Bone marrow (tissue), 2 donors: ENCODE results near the gene TACC2.
"Not testable (repeated sequence)": the region's sequence is repeated elsewhere in the genome, so short reads cannot be mapped to it uniquely, and the experiment has no call there.

Experiments
- DNase-seq, 2 donors: peaks; one replicate each; lab custom pipeline; 2025; lab: John Stamatoyannopoulos, UW

TACC2 gene

DNA sequence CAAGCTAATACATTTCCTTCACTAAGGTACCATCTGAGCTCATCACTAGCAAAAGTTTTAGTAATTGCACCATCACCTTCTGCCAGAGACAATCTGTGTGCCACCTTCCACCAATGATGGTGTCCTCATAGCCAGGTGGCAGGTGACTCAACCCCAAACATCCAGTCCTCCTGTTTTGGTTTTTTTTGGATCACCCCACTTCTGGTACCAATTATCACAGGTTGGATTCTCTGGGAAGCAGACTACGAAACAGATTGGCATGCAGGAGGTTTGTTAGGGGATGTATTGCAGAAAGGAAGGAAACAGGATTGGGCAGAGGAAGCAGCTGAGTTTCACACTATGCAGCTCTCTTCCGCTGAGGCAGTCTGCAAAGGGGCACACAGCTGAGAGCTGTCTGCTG lies 4.5 kb upstream of the TACC2 start:
- DNase-seq = no peak

DNA sequence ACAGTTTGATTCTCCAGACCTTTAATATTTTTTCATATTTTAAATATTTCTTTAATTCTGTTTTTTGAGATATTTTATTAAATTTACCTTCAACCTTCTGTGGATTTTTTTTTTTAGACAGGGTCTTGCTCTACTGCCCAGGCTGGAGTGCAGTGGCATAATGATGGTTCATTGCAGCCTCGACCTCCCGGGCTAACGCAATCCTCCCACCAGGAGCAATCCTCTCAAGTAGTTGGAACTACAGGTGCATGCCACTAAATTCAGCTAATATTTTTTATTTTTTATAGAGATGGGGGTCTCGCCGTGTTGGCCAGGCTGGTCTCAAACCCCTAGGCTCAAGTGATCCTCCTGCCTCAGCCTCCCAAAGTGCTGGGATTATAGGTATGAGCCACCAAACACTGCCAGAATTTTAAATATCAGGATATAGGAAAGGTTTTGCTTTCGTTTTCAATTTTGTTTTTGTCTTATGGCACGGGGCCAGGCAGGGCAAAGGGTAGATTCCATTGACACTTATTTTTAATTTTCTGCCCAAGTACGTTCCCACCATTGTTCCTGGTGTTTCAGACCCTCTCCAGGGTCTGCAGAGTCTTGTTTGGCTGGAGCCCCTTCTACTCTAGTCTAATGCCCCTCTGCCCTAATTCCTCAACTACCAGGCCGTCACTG lies 1.2 kb downstream of the TACC2 start:
- no peak for DNase-seq

DNA sequence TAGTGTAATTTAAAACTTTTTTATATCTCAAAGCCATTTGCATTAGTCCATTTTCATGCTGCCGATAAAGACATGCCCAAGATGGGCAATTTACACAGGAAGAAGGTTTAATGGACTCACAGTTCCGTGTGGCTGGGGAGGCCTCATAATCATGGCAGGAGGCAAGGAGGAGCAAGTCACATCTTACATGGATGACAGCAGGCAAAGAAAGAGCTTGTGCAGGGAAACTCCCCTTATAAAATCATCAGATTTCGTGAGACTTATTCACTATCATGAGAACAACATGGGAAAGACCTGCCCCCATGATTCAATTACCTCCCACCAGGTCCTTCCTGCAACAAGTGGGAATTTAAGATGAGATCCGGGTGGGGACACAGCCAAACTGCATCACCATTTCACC lies 2.8 kb downstream of the TACC2 start:
- not testable (repeated sequence) for DNase-seq

DNA sequence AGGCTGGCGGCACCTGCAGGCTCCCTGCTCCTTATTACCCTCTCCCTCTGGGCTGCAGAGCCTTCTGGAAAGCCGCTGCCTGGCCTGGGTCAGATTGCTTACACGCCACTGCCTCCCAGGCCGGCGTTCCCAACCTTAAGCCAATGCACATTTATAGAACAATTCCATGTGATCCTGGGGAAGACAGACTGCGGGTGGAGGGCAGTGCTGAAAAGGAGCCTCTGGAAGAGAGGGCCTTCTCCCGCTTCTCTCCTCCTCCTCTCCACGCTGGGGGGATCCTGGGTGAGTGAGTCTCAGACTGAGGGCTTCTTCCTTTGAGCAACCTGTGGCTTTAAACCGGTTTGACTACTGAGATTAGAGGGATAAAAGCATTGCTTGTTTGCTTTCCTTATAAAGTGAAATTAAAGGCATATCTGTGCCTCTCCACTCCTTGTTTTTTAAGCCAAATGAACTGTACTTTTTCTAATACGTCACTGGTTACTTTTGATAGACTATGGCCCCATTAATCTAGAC lies 5.5 kb downstream of the TACC2 start:
- DNase-seq = no peak

DNA sequence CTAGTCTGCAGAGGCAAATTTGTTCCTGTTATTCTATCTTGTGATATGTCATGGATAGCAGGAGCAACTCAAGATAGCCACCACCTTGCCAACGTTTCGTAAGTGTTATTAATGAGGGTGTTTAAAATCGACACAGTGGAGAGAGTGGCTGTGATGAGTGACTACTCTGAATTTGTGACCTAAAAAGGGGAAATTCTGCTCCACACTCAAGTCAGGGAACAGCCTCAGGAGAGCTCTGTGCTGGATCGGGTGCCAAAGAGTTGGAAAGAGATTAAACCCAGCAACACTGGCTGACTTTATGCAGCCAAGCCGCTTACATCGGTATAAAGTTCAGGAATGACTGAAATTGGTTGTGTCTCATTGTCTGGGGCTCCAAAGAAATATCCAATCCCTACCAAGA lies 9.5 kb downstream of the TACC2 start:
- no peak for DNase-seq

DNA sequence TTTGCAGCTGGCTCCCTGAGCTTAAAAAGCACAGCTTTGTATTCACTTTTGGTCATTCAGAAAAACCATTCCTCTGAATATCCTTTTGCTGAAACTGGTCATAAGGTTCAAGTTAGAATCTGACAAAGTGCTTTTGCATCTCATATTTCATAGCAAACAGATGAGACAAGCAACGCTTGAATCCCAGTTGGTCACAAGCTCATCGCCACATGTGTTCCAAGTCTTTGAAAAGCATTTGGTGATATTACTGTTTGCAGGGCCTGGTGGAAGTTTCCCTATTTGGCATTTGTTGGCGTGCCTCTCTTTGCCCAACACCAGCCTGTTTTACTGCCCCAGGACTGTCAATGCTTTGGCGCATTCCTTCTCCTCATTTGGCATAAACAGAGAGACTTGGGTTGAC lies 10.3 kb downstream of the TACC2 start:
- no peak for DNase-seq

DNA sequence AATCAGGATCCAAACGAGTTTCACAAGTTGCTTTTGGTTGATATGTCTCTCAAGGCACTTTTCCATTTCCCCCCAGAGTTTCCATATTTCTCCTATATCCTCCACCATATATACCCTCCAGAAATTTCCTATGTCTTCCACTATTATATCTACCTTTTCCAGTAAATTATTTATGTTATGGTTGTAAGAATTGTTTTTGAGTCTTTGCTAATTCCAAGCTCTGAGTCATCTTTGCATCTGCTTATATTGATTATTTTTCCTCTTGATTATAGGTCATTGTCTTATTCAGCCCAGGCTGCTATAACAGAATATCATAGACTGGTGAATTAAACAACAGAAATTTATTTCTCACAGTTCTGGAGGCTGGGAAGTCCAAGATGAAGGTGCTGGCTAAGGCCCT lies 12.7 kb downstream of the TACC2 start:
- no peak for DNase-seq

DNA sequence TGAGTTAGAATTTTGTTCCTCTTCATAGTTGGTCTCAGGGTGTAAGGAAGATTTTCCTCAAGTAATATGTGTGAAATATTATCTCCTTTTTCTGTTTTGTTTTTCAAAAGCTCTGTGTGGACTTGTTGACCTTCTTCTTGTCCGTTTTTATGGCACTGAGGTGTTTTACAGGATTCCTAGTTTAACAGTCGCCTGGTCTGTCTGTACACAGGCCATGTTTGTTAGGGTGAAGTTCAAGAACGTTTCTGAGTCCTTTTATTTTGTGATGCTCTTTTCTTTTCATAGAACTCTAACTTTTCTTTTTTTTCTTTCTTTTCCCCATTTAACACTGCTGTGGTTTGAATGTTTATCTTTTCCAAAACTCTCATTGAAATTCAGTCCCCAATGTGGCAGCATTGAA lies 18.5 kb downstream of the TACC2 start:
- no peak for DNase-seq

DNA sequence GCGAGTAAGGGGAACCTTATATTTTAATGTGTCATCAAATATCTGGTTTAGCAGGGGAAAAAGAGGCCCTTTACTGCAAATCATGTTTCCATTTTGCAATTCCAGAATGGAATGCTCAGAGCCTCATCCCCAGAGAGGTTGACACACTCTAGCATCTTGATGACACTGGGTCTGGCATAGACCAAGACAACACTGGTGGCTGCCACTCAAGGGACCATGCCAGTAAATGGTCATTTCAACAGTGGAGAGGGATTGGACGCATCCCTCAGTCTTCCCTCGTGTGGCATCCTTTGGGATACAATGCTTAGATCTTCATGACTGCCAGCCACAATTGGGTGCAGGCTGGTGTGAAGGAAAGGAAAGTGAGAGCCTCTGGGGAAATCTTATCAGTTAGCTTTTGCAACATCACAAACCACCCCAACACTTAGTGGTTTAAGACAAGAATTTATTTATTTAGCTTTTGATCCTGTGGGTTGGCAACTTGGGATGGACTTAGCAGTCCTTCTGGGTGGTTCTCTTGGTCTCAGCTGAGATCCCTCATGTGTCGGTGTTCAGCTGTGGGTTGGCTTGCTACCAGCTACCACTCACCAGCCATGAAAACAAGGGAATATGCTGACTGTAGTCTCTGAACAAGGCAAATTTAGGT lies 21.6 kb downstream of the TACC2 start:
- no peak for DNase-seq

DNA sequence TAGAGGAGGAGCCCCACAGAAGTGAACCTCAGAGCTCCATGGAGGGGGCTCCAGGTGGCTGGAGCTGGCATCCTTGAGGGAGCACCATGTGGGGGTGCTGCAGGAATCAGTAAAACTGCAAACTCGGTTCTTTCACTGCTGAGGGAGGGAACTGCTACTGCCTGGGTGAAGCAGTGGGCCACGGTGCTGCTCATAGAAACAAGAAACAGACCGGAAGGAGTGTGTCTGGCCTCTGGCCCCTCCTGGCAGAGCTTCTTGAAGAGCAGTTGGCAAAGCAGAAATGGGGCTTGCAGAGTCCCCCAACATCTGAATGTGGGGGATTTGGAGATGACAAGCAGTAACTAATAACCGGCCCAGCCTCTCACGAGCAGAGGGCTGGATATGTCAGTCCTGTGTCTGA lies 23.8 kb downstream of the TACC2 start:
- DNase-seq = no peak

DNA sequence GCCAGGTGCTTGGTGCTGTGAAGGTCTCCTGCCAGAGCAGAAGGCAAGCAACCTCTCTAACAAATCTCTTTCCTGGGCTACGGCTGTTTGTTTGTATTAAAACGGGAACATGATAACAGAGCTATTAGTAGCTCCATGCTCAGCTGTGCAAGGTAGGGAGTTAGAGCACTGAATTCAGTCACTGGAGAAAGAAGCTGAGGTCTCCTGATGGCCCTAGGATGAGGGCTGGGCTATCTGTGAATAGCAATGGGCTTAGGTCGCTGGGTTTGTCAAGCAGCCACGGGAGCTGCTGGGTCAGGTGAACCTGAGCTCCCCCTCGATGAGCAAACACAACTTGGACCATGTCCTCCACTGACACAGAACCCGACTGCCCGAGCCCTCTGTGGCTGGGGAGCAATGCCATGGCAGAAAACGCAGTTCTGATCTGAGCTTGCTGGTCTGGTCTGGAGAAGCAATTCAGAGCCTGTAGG lies 24.4 kb downstream of the TACC2 start:
- no peak for DNase-seq

DNA sequence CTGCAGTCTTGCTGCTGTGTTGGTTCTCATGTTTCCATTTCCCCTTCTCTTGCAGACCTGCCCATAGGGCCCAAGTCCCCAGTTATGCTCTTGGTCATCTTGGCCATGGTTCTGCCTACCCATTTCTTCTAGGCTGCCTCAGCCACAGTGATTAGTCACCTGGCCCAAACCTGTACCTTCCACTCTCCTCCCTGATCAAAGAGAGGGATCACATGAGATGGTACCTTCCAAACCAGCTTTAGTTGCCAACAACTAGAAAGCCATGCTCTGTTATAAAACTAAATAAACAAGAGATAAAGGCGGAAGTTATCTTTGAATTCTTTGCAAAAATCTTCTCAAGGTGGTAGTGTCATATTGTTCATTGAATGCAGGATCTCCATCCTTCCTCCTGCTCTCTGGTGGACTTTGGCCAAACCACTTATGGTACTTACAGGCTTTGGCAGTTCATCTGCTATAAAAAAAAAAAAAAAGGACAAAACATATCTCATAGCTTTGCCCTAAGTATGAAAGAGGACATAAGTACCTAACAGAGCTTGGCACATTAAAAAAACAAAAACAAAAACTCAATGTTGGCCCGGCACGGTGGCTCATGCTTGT lies 25.8 kb downstream of the TACC2 start:
- DNase-seq = no peak

DNA sequence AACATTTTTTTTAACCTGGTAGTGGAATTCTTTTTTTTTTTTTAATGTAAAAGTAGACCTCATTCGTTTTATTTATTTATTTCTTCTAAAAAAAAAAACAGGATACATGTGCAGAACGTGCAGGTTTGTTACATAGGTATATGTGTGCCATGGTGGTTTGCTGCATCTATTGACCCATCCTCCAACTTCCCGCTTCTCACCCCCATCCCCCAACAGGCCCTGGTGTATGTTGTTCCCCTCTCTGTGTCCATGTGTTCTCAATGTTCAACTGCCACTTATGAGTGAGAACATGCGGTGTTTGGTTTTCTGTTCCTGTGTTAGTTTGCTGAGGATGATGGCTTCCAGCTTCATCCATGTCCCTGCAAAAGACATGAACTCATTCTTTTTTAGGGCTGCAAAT lies 29.0 kb downstream of the TACC2 start:
- not testable (repeated sequence) for DNase-seq

DNA sequence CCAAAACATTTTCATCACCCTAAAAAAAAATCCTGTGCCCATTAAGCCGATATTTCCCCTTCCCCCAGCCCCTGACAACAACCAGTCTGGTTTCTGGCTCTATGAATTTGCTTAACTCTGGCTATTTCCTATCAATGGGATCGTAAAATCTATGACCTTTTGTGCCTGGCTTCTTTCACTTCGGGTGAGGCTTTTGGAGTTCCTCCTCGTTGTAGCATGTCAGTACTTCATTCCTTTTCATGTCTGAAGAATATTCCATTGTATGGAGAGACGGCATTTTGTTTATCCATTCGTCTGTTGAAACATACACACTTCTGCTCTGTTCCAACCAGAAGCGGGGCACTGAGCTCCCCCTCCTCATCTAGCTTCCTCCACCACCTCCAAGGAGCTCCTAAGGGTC lies 29.5 kb downstream of the TACC2 start:
- DNase-seq = no peak

DNA sequence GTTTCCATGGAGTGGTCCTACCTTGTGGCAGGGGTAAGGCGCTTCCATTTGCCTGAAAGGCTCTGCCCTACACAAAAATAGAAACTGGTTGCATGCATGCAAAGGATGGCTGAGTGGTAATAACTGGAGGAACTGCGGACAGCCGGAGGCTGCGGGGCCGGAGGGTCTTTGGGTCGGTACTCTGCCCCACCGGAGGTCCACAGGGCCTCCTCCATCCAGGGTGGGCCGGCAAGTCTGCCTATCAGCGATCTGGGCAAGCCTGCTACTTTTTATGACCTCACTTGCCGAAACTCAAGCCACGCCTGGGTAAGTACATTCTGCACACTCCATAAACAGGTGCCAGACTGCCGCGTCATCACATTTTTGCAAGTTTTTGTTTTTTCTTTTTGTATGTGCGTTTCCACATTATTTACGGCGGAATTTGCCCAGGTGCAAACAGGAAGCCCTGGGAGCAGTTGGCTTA lies 30.0 kb downstream of the TACC2 start:
- DNase-seq = no peak

DNA sequence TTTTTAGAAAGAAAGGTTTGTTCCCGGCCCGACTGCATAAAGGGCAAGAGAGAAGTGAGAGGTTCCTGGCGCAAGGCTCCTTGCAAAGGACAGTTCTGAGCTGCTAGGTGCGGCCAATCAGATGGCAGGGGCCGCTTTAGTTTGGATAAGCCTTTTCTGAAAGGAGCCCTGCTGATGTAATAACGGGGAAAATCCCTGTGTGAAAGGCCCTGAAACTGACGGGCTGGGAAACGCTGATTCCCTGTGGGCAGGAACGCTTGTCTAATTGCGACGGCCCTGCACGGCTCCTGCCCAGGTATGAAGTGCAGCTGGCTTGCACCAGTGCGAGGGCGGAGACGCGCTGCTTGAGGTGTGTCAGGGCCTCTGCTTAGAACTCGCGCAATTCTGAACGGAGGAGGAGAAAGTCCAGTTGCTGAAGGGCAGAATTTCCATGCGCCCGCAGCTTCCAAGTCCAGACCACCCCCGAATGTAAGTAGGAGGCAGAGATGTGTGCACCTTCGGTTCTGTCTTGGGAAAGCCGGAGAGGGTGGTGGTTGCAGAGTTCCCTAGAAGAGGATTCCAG lies 30.5 kb downstream of the TACC2 start:
- DNase-seq = no peak

DNA sequence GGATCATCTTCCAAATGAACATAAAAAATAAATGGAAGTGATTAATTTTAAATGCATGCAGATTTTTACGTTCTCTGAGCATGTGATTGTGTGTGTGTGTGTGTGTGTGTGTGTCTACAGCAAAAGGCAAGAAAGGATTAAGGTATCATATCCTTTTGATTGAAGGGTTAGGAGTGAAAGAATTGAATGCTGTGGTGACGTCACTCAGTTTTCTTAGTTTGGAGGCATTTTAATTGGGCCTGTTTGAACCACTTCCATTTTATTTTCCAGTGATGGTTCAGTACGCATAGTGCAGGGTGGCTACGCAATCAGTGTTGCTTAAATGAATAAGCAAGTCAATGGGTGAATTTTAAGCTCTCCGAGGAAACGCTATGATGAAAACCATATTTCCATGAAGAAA lies 31.3 kb downstream of the TACC2 start:
- no peak for DNase-seq

DNA sequence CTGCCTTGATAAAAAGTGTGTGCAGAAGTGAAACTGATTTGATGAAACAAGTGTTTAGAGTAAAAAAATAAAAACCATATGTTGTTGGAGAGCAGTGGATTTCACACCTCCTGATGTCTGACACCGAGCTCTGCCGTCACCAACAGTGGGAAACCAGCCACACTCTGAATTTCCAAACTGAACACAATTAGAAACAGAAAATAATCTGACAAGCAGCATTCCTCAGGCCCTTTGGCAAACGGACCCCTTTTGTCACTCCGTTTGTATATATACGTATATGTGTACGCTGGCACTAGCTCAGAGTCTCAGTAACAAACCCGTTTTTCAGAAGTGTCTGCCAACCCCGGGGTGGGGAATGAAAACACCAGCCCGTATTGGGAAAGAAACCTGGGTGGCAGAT lies 32.4 kb downstream of the TACC2 start:
- DNase-seq = no peak

DNA sequence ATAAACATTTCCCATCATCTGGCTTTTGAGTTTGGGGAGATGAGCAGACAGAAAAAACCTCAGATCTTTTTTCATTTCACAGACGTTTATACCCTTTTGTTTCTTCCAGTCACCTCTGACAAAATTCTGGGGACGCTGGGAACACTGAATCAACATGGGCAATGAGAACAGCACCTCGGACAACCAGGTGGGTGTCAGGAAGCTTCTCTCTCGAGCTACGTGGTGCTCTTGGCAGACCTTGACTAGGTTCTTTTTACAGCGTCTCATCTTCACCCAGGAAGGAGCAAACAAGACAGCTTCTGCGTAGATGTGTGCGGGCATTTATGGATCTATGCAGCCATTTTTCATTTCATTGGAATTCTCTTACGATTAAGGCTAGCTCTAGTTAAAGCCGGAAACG lies 32.9 kb downstream of the TACC2 start:
- DNase-seq = no peak

DNA sequence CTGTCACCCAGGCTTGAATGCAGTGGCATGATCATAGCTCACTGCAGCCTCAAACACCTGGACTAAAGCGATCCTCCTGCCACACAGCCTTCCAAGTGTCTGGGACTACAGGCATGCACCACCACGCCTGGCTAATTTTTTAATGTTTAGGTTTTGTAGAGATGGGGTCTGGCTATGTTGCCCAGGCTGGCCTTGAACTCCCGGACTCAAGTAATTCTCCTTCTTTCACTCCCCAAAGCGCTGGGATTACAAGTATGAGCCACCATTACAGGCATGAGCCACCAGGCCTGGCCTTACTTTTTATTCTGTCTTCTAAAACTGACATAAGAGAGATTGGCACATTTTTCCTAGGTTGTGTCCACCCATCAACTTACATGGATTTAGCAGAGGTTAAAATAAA lies 33.3 kb downstream of the TACC2 start:
- DNase-seq = no peak

DNA sequence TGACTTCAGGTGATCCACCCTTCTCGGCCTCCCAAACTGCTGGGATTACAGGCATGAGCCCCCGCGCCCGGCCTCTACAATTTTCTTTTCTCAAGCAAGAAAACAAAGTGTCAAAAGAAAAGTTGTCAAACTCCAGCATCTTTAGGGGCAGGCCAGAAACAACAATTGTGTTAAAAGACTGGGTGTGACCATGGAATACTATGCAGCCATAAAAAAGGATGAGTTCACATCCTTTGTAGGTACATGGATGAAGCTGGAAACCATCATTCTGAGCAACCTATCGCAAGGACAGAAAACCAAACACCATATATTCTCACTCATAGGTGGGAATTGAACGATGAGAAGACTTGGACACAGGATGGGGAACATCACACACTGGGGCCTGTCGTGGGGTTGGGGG lies 34.3 kb downstream of the TACC2 start:
- not testable (repeated sequence) for DNase-seq

DNA sequence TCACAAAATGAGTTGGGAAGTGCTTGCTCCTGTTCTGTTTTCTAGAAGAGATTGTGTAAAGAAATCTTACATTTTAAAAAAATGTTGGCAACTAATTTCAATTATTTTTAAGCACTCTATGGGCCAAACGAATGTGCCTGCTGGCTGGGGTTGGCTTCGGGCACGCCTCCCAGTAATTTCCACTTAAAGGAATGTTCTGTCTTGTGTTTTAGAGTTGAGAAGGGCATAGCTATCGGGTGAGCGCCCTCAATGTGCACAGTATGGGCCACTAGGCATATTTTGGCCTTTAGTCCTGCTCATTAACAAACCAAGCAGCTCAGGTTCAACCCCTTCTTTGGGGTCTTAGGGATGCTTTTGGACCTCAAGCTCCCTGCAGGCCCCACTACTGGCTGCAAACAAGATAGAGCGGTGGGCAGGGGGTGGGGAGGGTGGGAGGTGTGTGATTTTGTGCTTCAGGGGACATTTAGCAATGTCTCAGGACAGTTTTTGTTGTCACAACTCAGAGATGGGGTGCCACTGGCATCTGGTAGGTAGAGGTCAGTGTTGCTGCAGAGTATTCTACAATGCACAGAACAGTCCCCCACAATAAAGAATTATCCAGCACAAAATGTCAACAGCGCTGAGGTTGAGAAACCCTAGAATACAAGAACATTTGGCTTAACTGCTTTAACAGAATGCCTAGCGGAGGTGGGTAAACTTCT lies 40.7 kb downstream of the TACC2 start:
- DNase-seq = no peak
